Subcutaneous abdominal adipose tissue (tissue), 5 donors: ENCODE measurements around the gene PPP1R1A.

Experiments used
- H3K27ac ChIP-seq: one replicate; pipeline ENCODE4 v1.7.0; 2013; ENCODE audit warnings: low read depth, mild to moderate bottlenecking, inconsistent platforms, low read length, moderate library complexity
- H3K27me3 ChIP-seq, 5 donors: one replicate each; pipeline ENCODE4 v1.7.0; 2013; ENCODE audit warnings: low read length in 5 of 5, inconsistent platforms in 1 of 5; ENCODE audit not compliant: control insufficient read depth in 5 of 5, insufficient read depth in 4 of 5
- H3K36me3 ChIP-seq, 5 donors: one replicate each; pipeline ENCODE4 v1.7.0; 2013; ENCODE audit warnings: low read length in 5 of 5; ENCODE audit not compliant: control insufficient read depth in 5 of 5, insufficient read depth in 5 of 5
- H3K4me1 ChIP-seq, 5 donors: one replicate each; pipeline ENCODE4 v1.7.0; 2013; ENCODE audit warnings: low read length in 5 of 5, mild to moderate bottlenecking in 3 of 5, moderate library complexity in 1 of 5; ENCODE audit not compliant: control insufficient read depth in 5 of 5, insufficient read depth in 5 of 5
- H3K4me3 ChIP-seq, 5 donors: one replicate each; pipeline ENCODE4 v1.7.0; 2013; ENCODE audit warnings: low read length in 5 of 5, low read depth in 1 of 5
- H3K9ac ChIP-seq, 5 donors: one replicate each; pipeline ENCODE4 v1.7.0; 2013; ENCODE audit warnings: low read length in 5 of 5, mild to moderate bottlenecking in 4 of 5, moderate library complexity in 3 of 5
- H3K9me3 ChIP-seq, 5 donors: one replicate each; pipeline ENCODE4 v1.7.0; 2013; ENCODE audit warnings: low read length in 5 of 5; ENCODE audit not compliant: control insufficient read depth in 5 of 5
- donor health status: healthy.
- donor health status: healthy.
- donor health status: healthy.
- donor health status: healthy.
- donor health status: healthy.

The PPP1R1A gene

DNA sequence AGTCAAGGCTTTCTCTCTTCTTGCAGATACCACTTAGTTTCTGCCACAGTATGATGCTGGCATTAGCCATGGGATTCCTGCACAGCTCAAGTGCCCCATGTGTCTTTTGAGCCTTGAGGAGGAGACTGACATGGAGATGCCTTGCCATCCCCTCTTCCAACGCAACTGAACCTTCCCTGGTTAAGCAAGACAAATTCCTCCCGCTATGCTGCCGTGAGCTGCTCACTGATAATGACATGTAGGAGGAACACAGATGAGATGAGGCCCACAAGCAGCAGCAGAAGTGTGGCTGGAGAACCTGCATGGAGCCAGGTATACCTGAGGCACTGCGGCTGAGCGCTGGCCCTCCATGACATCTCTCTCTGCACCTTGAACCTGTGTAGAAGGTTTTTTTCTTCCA is 15.4 kb upstream of the PPP1R1A start:
- Histone ChIP-seq H3K36me3 (no peaks in the 10 kb centered on the region), H3K9ac (no peak overlapping the region), H3K27me3 (no peaks in the 10 kb centered on the region), H3K4me3 (no peak overlapping the region), H3K27ac (no peak overlapping the region), H3K9me3 (no peaks in the 10 kb centered on the region), H3K4me1 (peaks cover 0 to 15% (median 13%) of the 10 kb centered on the region in 5 donors)

GRCh38 chr12:54603173-54603814 is 14.8 kb upstream of the PPP1R1A start:
- Histone ChIP-seq H3K36me3 (no peaks in the 10 kb centered on the region), H3K4me3 (no peak overlapping the region), H3K9me3 (no peaks in the 10 kb centered on the region), H3K4me1 (peaks cover 0 to 15% (median 13%) of the 10 kb centered on the region in 5 donors), H3K27me3 (no peaks in the 10 kb centered on the region), H3K9ac (peak overlapping the region in 1 of 5 donors; percentile 58), H3K27ac (peak overlapping the region; percentile 58)

- Histone ChIP-seq H3K9me3 (no peaks in the 10 kb centered on the region), H3K27ac (peak overlapping the region; percentile 58), H3K9ac (peak overlapping the region in 2 of 5 donors; percentile 43 to 58), H3K36me3 (no peaks in the 10 kb centered on the region), H3K4me3 (no peak overlapping the region), H3K4me1 (peaks cover 0 to 15% (median 13%) of the 10 kb centered on the region in 5 donors), H3K27me3 (no peaks in the 10 kb centered on the region)
Observed at GRCh38 chr12:54602661-54603060, 14.2 kb upstream of the PPP1R1A start.

DNA sequence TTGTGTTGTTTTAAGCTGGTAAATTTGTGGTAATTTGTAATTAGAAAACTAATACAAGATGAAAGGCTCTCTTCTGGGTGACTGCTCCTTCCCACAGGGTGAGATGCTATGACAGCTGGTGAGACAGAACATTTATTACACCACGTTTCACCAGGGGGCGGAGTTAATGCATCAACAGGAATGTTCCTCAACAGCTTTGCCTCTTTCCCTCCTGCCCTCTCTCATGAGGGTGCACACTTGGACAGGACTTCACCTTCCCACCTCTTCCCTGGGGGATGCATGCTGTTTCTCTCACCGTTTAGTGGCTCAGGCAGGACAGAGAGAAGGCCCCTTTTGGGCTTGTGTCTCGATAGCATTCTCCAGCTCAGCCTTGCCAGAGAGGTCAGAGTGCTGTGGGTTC is 13.4 kb upstream of the PPP1R1A start:
- Histone ChIP-seq H3K9me3 (no peaks in the 10 kb centered on the region), H3K27me3 (no peaks in the 10 kb centered on the region), H3K27ac (peak overlapping the region; percentile 58), H3K4me1 (peaks cover 0 to 15% (median 13%) of the 10 kb centered on the region in 5 donors), H3K36me3 (no peaks in the 10 kb centered on the region), H3K9ac (no peak overlapping the region), H3K4me3 (peak overlapping the region in 1 of 5 donors; percentile 11)

- Histone ChIP-seq H3K4me1 (peaks cover 0 to 15% (median 13%) of the 10 kb centered on the region in 5 donors), H3K36me3 (no peaks in the 10 kb centered on the region), H3K4me3 (no peak overlapping the region), H3K27me3 (no peaks in the 10 kb centered on the region), H3K27ac (no peak overlapping the region), H3K9ac (no peak overlapping the region), H3K9me3 (no peaks in the 10 kb centered on the region)
Observed at GRCh38 chr12:54598970-54599369, 10.5 kb upstream of the PPP1R1A start.

DNA sequence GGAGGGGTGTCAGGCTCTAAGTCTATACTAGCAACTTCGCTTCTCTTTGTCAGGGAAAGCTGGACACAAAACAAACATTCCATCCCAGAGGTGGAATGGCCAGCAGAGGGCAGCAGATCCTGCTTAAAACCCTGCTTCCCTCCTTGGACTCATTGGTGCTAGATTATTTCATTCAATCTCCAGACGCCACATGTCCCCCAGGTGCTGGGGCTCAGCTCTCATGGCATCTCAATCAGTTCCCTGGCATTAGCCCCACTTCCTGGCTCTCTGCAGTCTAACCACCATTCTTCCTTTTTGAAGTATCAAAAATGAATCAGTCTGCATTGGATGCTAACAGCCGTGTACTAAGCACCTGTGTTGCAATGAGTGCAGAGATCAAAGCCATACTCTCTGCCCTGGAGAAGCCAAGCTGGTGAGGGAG is 8.1 kb upstream of the PPP1R1A start:
- no peak overlapping the region for H3K27ac ChIP-seq
- H3K9me3 ChIP-seq, result no peaks in the 10 kb centered on the region
- H3K4me3 ChIP-seq, result no peak overlapping the region
- peaks cover 0 to 10% (median 5%) of the 10 kb centered on the region in 5 donors for H3K4me1 ChIP-seq
- H3K9ac ChIP-seq, result no peak overlapping the region
- no peaks in the 10 kb centered on the region for H3K36me3 ChIP-seq
- H3K27me3 ChIP-seq, result no peaks in the 10 kb centered on the region

- no peak overlapping the region for H3K27ac ChIP-seq
Observed at GRCh38 chr12:54595471-54595870, 7.0 kb upstream of the PPP1R1A start.

DNA sequence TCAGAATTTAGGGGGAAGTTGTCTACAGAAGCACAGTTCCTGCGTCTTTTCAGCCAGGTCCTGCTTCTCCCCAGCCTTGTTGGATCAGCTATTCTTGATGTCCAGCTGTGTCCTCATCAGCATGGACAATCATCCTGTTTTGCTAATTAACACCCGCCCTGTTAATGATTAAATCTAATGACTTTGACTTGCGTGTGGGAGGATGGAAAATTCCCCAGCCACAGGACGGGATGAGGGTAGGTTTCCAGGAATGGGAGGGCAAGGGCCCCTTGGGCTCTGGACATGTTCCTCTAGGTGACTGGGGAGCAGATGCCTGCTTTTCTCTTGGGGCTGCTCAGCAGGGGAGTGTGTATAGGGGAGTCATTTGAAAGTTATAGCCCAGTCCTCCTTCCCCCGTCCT is 5.3 kb upstream of the PPP1R1A start:
- H3K9ac ChIP-seq, result no peak overlapping the region
- H3K36me3 ChIP-seq, result no peaks in the 10 kb centered on the region
- peaks cover 0 to 10% (median 4%) of the 10 kb centered on the region in 5 donors for H3K27me3 ChIP-seq
- no peaks in the 10 kb centered on the region for H3K9me3 ChIP-seq
- peaks cover 2 to 37% (median 26%) of the 10 kb centered on the region in 5 donors for H3K4me1 ChIP-seq
- H3K27ac ChIP-seq, result no peak overlapping the region
- no peak overlapping the region for H3K4me3 ChIP-seq

More at GRCh38 chr12:54595471-54595870, 7.0 kb upstream of the PPP1R1A start:
- H3K4me3 ChIP-seq, result no peak overlapping the region
- peaks cover 2 to 20% (median 15%) of the 10 kb centered on the region in 5 donors for H3K4me1 ChIP-seq
- H3K36me3 ChIP-seq, result no peaks in the 10 kb centered on the region
- H3K9me3 ChIP-seq, result no peaks in the 10 kb centered on the region
- H3K9ac ChIP-seq, result no peak overlapping the region
- peaks cover 0 to 2% (median 0%) of the 10 kb centered on the region in 5 donors for H3K27me3 ChIP-seq

DNA sequence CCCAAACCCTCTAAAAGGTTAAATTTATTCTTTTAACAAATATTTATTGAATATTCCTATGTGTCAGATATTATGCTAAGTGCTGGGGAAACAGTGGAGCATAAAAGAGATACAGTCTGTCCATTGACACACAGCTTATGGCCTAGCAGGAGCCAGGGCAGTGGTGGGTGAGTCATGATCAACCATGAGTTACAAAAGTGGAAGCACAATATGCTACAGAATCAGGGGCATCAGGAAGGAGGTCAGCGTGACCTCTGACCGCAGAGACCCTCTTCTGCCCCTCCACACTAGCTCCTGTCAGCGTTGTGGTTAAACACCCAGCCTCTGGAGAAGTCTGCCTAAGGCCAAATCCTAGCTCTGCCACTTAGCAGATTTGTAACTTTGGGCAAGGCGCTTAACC is 4.7 kb upstream of the PPP1R1A start:
- H3K4me1 ChIP-seq, result peaks cover 2 to 39% (median 30%) of the 10 kb centered on the region in 5 donors
- no peak overlapping the region for H3K4me3 ChIP-seq
- no peak overlapping the region for H3K9ac ChIP-seq
- no peak overlapping the region for H3K27ac ChIP-seq
- H3K27me3 ChIP-seq, result peaks cover 0 to 11% (median 5%) of the 10 kb centered on the region in 5 donors
- no peaks in the 10 kb centered on the region for H3K9me3 ChIP-seq
- no peaks in the 10 kb centered on the region for H3K36me3 ChIP-seq

GRCh38 chr12:54592316-54592715 is 3.9 kb upstream of the PPP1R1A start:
- no peaks in the 10 kb centered on the region for H3K9me3 ChIP-seq
- no peak overlapping the region for H3K27ac ChIP-seq
- H3K9ac ChIP-seq, result no peak overlapping the region
- peaks cover 2 to 45% (median 38%) of the 10 kb centered on the region in 5 donors for H3K4me1 ChIP-seq
- peaks cover 0 to 16% (median 8%) of the 10 kb centered on the region in 5 donors for H3K27me3 ChIP-seq
- H3K36me3 ChIP-seq, result no peaks in the 10 kb centered on the region
- H3K4me3 ChIP-seq, result no peak overlapping the region
